GM12865 (cell line): ENCODE data around the gene SLC22A2.

Experiments used
- DNase-seq: peaks from one replicate; pipeline ENCODE4 v3.0.0; 2010; ENCODE audit warnings: low read depth
- H3K4me3 ChIP-seq: 2 replicates; pipeline ENCODE4 v1.5.1; 2011; ENCODE audit warnings: mild to moderate bottlenecking, low read depth, low read length, control low read depth
- TF ChIP-seq, protein P1 (sequence below): IDR thresholded peaks from 2 replicates; pipeline ENCODE4 v1.5.1; 2011; ENCODE audit warnings: low read length, control low read depth, low read depth, inconsistent platforms; ENCODE audit not compliant: insufficient read depth; ENCODE audit errors: missing control alignments

Gene SLC22A2

DNA sequence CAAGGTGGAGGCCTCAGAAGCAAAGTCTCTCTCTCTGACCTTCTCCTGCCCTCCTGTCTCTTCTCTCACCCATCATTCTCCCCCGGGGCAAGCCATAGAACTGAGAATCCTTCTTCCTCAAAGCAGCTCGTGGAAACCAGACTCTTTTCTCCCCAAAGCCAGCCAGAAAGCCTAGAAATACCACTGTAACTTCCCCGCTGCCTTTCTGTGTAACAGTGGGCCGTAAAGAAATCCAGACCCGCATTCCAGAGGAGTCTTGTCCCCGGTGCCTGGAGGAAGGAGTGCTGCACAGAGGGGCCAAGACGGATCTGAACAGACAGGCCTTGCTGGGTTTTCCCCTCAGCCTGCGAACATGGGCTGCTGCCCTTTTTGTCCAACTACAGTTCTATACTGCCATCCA is 977 bp upstream of the SLC22A2 start:
- H3K4me3 ChIP-seq, result no peak overlapping the region
- TF ChIP-seq, protein P1, sequence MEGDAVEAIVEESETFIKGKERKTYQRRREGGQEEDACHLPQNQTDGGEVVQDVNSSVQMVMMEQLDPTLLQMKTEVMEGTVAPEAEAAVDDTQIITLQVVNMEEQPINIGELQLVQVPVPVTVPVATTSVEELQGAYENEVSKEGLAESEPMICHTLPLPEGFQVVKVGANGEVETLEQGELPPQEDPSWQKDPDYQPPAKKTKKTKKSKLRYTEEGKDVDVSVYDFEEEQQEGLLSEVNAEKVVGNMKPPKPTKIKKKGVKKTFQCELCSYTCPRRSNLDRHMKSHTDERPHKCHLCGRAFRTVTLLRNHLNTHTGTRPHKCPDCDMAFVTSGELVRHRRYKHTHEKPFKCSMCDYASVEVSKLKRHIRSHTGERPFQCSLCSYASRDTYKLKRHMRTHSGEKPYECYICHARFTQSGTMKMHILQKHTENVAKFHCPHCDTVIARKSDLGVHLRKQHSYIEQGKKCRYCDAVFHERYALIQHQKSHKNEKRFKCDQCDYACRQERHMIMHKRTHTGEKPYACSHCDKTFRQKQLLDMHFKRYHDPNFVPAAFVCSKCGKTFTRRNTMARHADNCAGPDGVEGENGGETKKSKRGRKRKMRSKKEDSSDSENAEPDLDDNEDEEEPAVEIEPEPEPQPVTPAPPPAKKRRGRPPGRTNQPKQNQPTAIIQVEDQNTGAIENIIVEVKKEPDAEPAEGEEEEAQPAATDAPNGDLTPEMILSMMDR, result no peak
- no peak for DNase-seq

DNA sequence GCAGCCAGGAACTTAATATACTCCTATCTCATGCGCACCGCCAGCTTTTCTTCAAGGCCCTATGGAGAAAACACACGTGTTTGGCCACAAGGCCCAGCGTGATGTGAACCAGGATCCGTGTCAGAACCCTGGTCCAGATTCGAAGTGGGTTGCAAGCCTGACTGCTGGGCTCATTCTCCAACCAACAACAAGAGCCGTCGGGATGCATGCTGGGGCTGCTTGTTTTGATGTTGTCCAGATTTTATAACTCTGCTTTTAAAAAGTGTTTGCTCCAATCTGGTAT is 463 bp upstream of the SLC22A2 start:
- H3K4me3 ChIP-seq, result no peak overlapping the region
- DNase-seq, result no peak
- TF ChIP-seq, protein P1, result no peak

DNA sequence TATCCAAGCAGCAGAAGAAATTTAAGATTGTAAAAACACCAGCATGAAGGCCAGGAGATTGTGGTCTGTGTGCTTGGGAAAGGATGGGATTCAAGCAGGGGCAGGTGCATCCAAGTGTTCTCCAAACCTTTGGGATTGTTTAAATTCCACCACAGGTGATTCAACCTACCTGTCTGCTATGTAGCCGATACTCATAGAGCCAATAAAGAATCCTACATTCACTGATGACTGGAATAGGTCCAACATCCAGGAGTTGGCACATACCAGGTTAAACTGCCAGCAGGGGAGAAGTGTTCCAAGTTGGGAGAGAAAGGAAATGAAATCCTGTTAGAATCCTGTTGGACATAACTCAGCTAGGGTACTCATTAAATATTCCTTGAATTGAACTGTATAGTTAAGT is 2.2 kb downstream of the SLC22A2 start:
- TF ChIP-seq, protein P1, result no peak
- no peak overlapping the region for H3K4me3 ChIP-seq
- DNase-seq, result no peak

DNA sequence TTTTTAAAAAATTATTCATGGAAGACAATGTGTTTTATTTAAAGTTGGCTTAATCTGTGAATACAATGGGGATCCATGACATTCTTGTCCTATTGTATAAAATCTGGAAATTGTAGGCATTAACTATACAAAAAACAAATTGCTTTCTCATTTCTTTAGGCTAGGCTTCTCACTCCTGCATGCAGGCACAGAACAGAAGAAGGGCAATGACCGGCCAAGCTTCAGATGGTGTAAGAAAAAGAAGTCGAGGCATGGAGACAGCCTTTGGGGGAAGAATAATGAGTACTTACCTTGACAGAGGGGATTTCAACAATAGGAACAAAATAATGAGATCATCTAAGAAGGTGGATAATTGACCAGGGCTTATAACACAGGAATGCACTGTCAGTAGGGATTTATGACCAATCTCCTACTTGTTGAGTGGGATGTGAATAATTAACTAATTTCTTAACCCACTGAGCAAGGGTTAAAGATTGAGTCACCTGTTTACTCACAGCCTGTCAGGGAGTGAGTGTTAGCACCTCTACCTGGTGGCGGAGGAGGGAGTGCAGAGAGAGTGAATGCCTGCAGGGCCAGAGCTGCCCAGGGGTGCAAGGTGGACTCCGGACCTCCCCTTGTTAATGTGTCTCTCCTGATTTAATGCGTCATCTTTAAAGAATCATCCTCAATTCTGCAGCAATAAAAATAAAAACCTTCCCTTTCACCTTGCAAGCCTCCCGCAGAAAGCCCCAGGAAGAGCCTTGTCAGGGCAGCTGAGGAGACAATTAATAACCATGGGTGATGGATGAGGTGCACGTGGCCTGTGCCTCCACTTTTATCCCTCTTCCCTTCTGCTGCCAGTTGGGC is 3.9 kb downstream of the SLC22A2 start:
- no peak for DNase-seq
- no peak overlapping the region for H3K4me3 ChIP-seq

DNA sequence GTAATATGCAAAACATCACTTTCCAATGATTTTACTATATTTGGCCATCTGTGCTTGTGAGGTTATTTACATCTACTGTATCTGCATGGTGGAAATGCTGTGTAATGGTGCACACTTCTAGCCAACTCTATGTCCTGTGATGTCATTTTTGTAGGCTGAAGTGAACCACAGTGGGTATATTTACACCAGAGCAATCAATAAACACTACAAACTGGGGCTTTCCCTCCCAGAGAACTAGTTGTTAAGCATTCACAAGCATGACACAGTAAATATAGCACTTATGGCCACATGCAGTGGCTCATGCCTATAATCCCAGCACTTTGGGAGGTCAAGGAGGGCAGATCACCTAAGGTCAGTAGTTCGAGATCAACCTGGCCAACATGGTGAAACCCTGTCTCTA is 4.9 kb downstream of the SLC22A2 start:
- H3K4me3 ChIP-seq, result no peak overlapping the region
- no peak for DNase-seq
- TF ChIP-seq, protein P1, result no peak

More for the DNA sequence above, 3.9 kb downstream of the SLC22A2 start:
- TF ChIP-seq, protein P1, result no peak

DNA sequence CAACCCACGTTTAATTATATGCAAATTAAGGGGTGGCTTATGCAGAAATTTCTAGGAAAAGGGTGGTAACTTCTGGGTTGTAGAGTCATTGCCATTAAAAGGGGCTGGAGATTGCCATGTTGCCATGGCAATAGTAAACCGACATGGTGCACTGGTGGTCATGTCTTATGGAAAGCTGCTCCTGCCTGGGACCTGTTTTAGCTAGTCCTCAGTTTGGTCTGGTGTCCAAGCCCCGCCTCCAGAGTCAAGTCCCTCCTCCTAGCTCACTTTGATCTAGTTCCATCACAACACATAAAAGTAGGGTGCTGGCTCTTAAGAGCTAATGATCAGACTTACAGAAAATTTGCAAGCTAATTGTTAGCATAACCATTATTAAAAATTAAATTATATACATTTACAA is 5.3 kb downstream of the SLC22A2 start:
- TF ChIP-seq, protein P1, result no peak
- DNase-seq, result no peak

More for the DNA sequence above, 5.3 kb downstream of the SLC22A2 start:
- no peak overlapping the region for H3K4me3 ChIP-seq
